NCI-H524 treated with DMSO at 0.1 percent for 48 hours (cell line): ENCODE measurements around the gene HCFC1R1.
"Not testable (repeated sequence)": the region's sequence is repeated elsewhere in the genome, so short reads cannot be mapped to it uniquely, and the experiment has no call there.

Experiments used
- DNase-seq: peaks from one replicate; lab custom pipeline; 2025; lab: John Stamatoyannopoulos, UW

HCFC1R1 gene, protein sequence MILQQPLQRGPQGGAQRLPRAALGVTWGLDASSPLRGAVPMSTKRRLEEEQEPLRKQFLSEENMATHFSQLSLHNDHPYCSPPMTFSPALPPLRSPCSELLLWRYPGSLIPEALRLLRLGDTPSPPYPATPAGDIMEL

DNA sequence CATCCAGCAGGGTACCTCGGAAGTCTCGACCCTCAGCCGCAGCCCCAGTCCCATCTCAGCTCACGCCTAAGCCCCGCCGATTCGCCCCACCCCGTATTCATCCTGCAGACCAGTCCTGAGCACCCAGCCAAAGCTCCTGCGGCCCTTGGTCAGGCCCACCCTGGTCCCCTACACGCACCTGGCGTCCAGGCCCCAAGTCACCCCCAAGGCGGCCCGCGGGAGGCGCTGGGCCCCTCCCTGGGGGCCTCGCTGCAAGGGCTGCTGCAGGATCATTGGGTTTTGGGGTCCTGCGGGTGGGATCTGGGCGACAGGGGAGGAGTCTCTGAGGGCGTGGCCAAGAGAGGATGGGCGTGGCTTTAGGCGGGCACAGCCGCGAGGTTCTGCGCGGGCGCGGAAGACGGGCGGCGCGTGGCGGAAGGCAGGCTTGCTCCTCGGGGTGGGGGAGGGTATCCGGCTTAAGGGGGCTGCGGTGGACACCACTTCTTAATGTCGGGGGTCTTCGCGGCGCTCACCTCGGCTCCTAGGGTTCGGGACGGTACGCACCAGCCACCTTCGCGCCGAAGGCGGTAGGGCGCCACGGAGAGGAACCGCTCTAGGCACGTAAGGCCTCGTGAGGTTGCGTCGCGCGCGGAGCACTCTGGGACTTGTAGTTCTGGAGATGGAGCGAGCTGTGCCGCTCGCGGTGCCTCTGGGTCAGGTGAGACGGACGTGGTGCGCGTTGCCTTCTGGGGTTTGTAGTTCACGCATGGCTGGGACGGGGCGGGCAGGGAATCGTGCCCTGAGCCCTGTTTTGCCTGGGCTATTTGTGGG lies at the start of gene HCFC1R1, which contains the start of gene THOC6:
Gene HCFC1R1 (minus strand): TSS at position 274 of the 810 bp plus-strand sequence. CDS start 1 bp downstream, at position 273.
Gene THOC6 (plus strand): TSS at position 367 of the 810 bp plus-strand sequence. CDS start 292 bp downstream, at position 659.
- peak; percentile 82 for DNase-seq

DNA sequence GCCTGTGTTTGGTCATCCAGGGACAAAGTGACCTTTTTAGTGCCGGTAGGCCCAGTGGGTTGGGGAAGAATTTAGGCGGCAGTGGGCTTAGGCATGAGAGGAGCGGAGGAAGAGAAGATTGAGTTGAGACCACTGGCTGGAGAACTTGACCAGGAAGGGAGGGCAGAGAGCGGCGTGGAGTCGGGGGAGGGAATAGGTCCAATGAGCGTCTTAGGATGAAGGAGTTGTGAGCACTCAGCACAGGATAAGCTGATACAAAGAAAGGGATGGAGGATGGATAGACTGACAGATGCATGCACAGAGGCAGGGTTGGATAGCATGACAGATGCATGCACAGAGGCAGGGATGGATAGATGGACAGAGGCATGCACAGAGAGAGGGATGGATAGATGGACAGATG lies 49.7 kb upstream of the HCFC1R1 start:
- no peak for DNase-seq

DNA sequence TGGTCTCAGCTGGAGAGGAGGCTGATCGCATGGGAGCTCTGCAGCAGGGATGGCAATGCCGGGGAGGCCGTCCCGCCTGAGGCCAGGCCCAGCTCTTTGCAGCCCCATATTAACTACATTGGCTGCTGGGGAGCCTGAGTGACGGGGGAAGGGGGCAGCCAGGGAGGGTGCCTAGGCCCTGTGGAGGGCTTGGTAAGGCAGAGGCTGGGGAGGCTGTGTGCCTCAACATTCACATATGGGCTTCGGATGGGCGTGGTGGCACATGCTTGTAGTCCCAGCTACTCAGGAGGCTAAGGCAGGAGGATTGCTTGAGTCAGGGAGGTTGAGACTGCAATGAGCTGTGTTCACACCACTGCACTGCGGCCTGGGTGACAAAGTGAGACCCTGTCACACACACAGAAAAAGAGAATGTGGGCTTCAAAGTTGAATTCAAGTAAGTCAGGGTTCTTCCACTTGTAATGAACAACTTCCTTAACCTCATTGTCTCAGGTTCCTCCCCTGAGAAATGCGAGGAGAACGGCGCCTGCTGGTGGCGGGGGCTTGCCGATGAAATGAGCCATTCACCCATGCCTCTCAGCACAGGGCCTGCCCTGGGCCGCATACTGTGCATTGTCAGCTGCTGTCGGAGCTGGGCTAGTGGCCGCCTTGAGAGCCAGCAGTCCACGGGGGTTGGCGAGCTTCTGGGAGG lies 49.0 kb upstream of the HCFC1R1 start:
- not testable (repeated sequence) for DNase-seq

DNA sequence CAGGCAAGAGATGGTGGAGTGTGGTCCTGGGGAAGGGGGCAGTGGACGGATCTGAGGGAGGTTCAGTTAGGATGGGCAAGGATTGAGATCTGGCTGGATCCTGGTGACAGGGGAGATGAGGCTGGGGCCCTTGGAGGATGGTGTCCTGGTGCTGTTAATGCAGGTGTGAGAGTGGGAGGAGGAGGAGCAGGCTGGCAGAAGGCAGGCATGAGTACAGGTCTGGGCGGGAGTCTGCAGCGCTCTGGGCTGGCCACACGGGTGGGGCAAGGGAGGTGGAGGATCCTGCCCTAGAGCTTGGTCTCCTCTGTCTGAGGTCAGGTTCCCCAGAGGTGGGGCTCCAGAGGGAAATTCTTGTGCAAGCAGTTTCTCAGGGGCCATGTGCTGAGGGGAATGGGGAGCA lies 48.4 kb upstream of the HCFC1R1 start:
- DNase-seq = not testable (repeated sequence)

DNA sequence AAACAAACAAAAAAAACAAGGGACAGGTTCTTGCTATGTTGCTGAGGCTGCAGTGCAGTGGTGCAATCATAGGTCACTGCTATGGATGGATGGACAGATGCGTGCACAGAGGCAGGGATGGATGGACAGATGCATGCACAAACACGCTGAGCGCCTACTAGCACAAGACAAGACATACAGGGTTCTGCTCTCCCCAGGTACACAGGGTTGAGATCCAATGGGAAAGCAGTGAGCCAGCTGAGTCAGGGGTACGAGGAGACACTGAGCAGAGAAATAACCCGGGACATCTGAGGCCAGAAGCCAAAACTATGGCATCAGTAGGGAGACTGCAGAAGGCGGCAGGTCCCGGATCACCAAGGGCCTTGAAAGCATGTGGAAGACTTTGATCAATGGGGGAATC lies 47.9 kb upstream of the HCFC1R1 start:
- DNase-seq = no peak

DNA sequence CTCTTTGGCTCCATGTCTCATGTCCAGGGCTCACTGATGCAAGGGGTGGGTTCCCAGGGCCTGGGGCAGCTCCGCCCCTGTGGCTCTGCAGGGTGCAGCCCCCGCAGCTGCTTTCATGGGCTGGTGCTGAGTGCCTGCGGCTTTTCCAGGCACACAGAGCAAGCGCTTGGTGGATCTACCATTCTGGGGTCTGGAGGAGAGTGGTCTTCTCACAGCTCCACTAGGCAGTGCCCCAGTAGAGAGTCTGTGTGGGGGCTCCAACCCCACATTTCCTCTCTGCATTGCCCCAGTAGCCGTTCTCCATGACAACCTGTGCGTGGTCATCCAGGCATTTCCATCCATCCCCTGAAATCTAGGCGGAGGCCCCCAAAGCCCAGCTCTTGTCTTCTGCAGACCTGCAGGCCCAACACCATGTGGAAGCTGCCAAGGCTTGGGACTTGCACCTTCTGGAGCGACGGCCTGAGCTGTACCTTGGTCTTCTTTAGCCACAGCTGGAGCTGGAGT lies 46.9 kb upstream of the HCFC1R1 start:
- no peak for DNase-seq

DNA sequence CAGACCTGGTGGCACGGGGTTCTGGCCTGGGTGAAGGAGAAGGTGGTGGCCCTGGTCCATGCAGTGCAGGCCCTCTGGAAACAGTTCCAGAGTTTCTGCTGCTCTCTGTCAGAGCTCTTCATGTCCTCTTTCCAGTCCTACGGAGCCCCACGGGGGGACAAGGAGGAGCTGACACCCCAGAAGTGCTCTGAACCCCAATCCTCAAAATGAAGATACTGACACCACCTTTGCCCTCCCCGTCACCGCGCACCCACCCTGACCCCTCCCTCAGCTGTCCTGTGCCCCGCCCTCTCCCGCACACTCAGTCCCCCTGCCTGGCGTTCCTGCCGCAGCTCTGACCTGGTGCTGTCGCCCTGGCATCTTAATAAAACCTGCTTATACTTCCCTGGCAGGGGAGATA lies 45.4 kb upstream of the HCFC1R1 start:
- DNase-seq = not testable (repeated sequence)

DNA sequence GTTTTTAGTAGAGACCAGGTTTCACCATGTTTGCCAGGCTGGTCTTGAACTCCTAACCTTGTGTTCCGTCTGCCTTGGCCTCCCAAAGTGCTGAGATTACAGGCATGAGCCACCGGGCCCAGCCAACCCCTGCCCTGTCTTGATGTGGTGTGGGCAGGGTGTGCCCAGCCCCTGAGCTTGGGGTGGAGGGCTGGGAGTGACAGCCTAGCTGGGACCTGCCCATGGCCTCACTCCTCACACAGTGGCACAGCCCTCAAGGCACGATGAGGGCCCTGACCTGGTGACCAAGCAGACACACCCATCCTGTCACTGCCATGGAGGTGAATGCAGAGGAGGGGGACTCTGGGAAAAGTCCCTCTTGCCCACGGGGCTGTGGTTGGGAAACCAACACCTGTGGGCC lies 44.7 kb upstream of the HCFC1R1 start:
- no peak for DNase-seq

DNA sequence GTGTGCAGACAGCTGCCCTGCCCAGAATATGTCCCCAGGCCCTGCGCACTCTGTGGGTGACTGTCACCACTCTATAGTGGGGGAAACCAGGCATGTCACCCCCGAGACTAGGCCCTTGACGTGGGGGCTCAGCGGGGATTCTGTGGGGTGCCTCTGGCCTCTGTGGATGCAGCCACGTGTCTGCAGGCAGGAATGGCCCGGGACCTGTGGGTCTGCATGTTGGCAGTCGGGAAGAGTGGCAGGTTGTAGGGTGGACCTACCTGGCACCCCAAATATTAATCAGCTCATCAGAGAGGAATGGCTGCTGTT lies 42.7 kb upstream of the HCFC1R1 start:
- DNase-seq = no peak

DNA sequence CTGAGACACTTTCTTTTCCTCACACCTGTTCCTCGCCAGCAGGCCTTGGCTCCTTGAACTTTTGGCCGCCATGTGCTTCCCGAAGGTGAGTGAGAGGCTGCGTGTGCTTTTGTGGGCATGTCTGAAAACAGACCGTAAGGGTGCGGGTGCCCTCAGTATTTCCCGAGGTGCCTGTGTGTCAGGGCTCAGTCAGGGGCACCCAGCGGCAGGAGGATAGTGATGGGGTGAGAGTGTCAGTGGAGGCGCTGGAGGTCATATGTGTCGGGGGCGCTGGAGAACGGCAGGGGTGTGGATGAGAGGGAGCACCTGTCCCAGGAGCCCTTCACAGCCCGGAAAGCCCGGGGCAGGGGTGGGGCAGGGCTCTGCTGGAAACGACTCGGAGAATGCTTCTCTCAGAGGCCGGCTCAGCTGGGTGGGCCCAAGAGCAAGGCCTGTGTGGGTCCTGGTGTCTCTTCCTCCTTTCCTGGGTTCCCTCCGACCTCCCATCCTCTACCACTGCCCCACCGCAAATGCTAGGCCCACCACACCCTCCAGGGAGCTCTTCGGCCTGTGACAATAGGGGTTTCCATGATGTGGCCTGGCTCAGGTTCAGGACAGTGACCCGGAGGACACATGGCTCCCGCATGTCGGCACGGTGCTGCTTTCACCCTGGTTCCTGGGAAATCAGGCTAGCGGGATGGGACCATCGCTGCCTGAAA lies 42.1 kb upstream of the HCFC1R1 start:
- DNase-seq = no peak

DNA sequence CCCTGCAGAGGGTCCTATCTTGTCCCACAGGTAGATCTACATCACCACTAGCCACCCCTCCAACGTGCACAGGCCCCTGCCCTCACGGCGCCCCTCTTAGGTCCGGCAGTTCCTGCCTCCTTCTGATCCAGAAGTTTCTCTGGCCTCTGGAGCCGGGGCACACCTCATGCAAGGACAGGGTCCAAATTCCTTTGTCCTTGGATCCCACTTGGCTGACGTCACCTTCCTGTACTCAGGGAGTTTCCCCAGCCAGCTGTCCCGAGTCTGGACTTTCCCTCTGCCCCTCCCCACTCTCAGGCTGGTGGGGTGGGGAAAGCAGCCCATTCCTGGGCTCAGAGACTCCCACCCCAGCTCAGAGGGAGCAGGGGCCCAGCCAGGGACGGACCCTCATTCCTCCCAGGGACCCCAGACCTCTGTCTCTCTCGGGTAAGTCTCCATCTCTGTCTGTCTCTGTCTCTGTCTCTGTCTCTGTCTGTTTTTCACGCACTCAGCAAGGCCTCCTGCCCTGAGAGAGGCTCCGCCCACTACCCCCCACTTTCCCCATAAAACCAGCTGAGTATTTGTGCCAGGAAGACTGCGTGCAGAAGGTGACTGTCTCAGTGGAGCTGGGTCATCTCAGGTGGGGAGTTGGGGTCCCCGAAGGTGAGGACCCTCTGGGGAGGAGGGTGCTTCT lies 41.5 kb upstream of the HCFC1R1 start, which contains the start of gene IL32:
Gene IL32 (plus strand): TSS at position 572 of the 673 bp plus-strand sequence. CDS start 172 bp downstream, outside the sequence.
- no peak for DNase-seq

DNA sequence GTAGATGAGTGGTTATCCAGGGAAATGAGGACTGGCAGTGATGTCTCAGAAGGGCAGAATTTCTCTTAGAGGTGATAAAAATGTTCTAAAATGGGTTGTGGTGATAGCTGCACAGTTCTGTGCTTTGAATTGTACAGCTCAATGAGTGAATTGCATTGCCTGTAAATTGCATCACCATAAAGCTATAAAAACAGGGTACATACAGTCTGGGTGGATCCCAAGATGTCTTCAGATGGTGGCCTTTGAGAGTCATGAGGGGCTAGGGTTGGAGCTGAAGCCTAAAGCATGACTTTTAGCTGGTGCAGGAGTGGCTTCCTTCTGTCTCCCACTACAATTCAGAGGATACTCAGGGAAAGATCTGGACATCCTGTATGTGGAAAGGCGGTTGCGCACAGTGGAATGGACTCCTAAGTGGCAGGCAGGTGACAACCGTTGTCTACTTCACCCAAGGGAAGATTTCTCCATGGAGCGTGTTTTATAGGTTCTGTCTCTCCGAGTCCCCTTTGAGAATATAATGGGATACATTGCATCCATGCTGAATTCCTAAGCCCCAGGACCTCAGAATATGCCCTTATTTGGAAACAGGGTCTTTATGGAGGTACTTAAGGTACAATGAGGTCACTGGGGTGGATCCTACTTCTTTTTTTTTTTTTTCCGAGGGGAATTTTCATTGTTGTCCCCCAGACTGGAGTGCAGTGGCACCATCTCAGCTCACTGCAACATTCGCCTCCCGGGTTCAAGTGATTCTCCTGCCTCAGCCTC lies 40.1 kb upstream of the HCFC1R1 start:
- DNase-seq = no peak

DNA sequence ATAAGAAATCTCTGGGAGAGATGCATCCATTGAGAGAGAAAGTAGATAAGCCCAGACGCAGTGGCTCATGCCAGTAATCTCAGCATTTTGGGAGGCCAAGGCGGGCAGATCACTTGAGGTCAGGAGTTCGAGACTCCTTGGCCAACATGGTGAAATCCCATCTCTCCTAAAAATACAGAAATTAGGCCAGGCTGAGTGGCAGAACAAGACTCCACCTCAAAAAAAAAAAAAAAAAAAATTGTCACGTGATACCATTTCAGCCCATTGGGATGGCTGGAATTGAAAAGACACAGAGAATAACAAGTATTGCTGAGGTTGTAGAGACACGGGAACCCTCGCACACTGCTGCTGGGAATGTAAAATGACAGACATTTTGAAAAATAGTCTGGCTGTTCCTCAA lies 38.8 kb upstream of the HCFC1R1 start:
- no peak for DNase-seq

DNA sequence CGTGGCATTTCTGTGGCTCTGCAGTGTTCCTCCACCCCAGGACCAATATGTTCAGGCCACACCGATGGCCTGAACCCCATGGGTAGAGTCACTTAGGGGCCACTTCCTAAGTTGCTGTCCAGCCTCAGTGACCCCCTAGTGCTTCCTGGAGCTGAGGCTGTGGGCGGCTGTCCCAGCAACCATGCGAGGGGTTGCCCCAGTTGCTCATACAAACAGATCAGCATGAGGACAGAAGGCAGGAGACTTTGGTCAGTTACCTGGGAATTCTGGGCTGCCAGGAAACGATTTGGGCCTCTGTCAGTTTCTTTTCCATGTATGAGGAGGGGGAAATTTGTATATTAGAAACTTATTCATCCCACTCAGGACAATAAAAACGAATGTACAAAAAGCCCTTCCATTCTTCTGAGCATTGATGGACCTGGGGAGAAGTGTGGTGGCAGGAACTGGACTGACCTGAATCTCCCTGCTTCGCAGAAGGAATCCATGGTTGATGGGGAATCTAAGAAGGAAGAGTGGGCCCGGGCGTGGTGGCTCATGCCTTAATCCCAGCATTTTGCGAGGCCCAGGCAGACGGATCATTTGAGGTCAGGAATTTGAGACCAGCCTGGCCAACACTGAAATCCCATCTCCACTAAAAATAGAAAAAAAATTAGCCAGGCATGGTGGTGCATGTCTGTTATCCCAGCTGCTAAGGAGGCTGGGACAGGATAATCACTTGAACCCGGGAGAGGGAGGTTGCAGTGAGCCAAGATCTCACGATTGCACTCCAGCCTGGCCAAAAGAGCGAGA lies 36.8 kb upstream of the HCFC1R1 start:
- no peak for DNase-seq

DNA sequence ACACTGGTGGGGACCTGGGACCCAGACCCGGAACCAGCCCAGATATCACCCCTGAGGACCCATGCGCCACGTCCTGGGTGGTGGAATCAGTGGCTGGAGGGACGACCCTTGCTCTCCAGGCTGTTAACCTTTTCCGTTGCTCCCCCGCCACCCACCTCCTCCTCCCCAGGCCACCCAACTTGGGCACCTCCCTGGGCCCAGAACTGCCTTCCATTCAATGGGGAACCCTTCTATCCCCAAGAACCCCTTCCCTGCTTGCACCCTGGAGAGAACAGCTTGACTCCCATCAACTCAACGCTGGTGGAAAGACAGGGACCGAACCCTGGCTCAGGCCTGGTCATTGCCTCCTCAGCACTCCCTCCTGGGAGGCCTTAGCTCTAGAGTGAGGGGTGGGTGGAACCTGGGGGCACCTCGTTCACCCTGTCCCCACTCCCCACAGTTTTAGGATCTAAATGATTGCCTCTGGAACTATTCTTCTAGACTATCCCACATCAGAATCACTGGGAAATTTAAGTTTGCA lies 36.0 kb upstream of the HCFC1R1 start:
- no peak for DNase-seq

DNA sequence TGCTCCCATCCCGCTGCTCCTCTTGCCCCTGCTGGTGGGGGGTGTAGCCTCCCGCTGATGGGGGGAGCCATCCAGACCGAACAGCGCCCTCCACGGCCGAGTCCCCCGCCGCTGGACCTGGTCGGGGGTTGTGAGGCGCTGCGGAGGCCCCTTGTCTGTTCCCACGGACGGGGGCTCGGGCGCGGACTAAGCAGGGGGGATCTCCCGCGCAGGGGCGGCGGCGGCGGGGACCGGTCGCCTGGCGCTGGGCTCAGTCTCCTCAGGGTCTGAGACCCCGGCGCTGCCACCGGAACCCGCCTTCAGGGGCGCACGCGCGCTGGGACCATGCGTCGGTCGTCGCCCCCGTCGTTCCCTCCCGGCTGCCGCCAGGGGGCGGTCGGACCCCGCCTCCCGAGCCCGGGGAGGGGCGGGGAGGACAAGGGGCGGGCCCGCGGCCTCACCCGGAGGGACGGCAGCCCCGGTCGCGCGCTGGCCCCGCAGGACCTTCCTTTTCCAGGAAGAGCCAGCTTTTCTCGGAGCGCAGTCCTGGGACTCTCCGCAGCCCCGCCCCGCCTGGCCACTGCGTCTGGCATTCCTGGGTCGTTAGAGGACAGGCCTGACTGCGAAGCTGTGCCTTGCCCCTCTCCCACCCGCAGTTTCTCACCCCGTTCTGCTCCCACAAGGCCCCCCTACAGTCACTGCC lies 35.4 kb upstream of the HCFC1R1 start:
- DNase-seq = no peak

DNA sequence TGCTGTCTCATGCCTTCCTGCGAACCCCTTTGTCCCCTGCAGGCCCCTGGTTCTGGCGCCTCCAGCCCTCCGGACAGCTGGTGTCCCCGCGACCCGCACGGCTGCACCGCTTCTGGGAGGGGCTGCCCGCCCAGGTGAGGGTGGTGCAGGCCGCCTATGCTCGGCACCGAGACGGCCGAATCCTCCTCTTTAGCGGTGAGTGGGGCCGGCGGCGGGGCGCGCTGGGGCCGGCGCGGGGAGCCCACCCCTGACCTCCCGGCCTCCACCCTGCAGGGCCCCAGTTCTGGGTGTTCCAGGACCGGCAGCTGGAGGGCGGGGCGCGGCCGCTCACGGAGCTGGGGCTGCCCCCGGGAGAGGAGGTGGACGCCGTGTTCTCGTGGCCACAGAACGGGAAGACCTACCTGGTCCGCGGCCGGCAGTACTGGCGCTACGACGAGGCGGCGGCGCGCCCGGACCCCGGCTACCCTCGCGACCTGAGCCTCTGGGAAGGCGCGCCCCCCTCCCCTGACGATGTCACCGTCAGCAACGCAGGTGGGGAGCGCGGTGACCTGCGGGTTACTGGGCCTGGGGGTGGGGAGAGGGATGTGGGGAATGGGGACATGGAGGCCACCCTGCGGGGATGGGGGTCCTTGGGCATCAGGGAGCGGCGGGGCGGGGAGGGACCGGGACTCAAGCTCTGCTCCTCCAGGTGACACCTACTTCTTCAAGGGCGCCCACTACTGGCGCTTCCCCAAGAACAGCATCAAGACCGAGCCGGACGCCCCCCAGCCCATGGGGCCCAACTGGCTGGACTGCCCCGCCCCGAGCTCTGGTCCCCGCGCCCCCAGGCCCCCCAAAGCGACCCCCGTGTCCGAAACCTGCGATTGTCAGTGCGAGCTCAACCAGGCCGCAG lies 34.6 kb upstream of the HCFC1R1 start:
- DNase-seq = no peak
